Heart left ventricle (tissue), 16 donors: ENCODE results near the gene MRI1. TPM values are rescaled to one million over a fixed set of nuclear protein-coding genes. Genes with fewer than 3 reads are reported as not detected.

Experiments
- ATAC-seq, 4 donors: fragments of 200-7000 bp; cut with Tn5 transposase; one replicate each; pipeline ENCODE4 v1.9.1; 2020 to 2022; ENCODE audit warnings: moderate library complexity in 4 of 4, mild to moderate bottlenecking in 3 of 4, moderate number of reproducible peaks in 1 of 4
- DNase-seq, 5 donors: peaks; one replicate each; pipeline ENCODE4 v3.0.0-alpha.2; 2020
- H3K27ac ChIP-seq, 12 donors: fragments of 200-600 bp; sonication (generic) in 4 of 12; one replicate each; pipeline versions ENCODE4 v1.5.0 to v1.8.0; 2016 to 2022; ENCODE audit warnings: mild to moderate bottlenecking in 2 of 12
- H3K27me3 ChIP-seq, 9 donors: fragments of 200-600 bp; sonication (generic) in 2 of 9; one replicate each; pipeline versions ENCODE4 v1.5.1 to v1.8.0; 2016 to 2022; ENCODE audit warnings: mild to moderate bottlenecking in 3 of 9
- H3K36me3 ChIP-seq, 9 donors: fragments of 200-600 bp; sonication (generic) in 2 of 9; one replicate each; pipeline versions ENCODE4 v1.5.0 to v1.8.0; 2018 to 2022; ENCODE audit warnings: mild to moderate bottlenecking in 2 of 9
- H3K4me1 ChIP-seq, 12 donors: fragments of 200-600 bp; sonication (generic) in 4 of 12; one replicate each; pipeline versions ENCODE4 v1.5.0 to v1.8.0; 2016 to 2022; ENCODE audit warnings: mild to moderate bottlenecking in 3 of 12
- H3K4me3 ChIP-seq, 12 donors: fragments of 200-600 bp; sonication (generic) in 4 of 12; one replicate each; pipeline versions ENCODE4 v1.5.0 to v1.8.0; 2017 to 2022; ENCODE audit warnings: mild to moderate bottlenecking in 9 of 12, moderate library complexity in 4 of 12
- H3K9me3 ChIP-seq, 12 donors: fragments of 200-600 bp; sonication (generic) in 4 of 12; one replicate each; pipeline versions ENCODE4 v1.5.0 to v1.8.0; 2016 to 2022; ENCODE audit warnings: mild to moderate bottlenecking in 1 of 12
- CTCF ChIP-seq, 12 donors: fragments of 200-600 bp; sonication (generic) in 4 of 12; IDR thresholded peaks; one replicate each; pipeline versions ENCODE4 v1.5.0 to v1.8.0; 2018 to 2022; ENCODE audit warnings: antibody characterized with exemption in 12 of 12, mild to moderate bottlenecking in 5 of 12
- POLR2A ChIP-seq, 2 donors: fragments of 450-650 bp; IDR thresholded peaks; one replicate each; pipeline ENCODE4 v1.6.1; 2017; ENCODE audit warnings: antibody characterized with exemption in 2 of 2, mild to moderate bottlenecking in 2 of 2, moderate library complexity in 2 of 2
- WGBS, 4 donors: extraction: QIAGEN DNeasy Blood & Tissue Kit in 2 of 4; methylation state at CpG; one replicate each; pipeline versions ENCODE4 v1.1.5 to v1.1.7; 2013 to 2018; 5-methylcytosine and 5-hydroxymethylcytosine counted together
- intact Hi-C, 10 donors: fragments of 100-400 bp; cut with DNase I; formaldehyde crosslinking; loops; one replicate each; pipeline versions ENCODE4 v1.11.1 to v1.14.2; 2022
- polyA plus RNA-seq, 2 donors: library from polyadenylated mRNA; stranded (reverse); fragments of 200-250 nt; gene quantifications; one replicate each; pipeline ENCODE4 v1.2.3, GENCODE V29; 2013
- total RNA-seq, 9 donors: library from RNA; depleted of rRNA in 2 of 9; stranded (reverse); fragments of >200 nt in 2 of 9; fragmentation: NEBNext Ultra II Directional in 3 of 9; extraction: Animal tissue kit (Norgen Biotek cat#: 25700) in 3 of 9; gene quantifications; one replicate each; pipeline versions ENCODE4 v1.1.0 to v1.2.4, GENCODE V29; 2016 to 2023
- donor health status: ischemic (EF 13 %, LVEDD 7.1; RV severe dilation, severe dysfunction).
- donor health status: healthy with polysubstance abuse.
- donor health status: DM: no; HTN: yes; CAD: no.
- donor health status: DM: no; HTN: no; CAD: no.
- donor health status: ischemic (EF 25% LVEDD 6.9; RV normal size, moderate dysfunction).
- donor health status: ischemic (EF 25% LVEDD 5.7; RV mildly dilated, moderate dysfunction).
- donor health status: healthy.
- donor health status: DM: yes; HTN: yes; CAD: no.
- donor health status: ischemic (EF 35%, LVEDD 5.7; RV mildly dilated, moderate dysfunction).
- donor health status: nonischemic (EF 11% LVEDD 7.7; RV severe dilation, severe dysfunction).
- donor health status: DM: yes; HTN: yes; CAD: no.
- donor health status: PGD.
- donor health status: ischemic (EF 29% LVEDD 5.4; RV normal size, mild dysfunction).
- donor health status: nonischemic (EF 23%, LVEDD 6.1; RV moderate dilation, normal function).

The MRI1 gene
- total and polyA plus RNA-seq, 11 donors, result 9.0 to 36.9 (median 15.6) TPM

GRCh38 chr19:13782537-13782936 lies 18.2 kb downstream of the MRI1 start:
- peak overlapping the region in 1 of 12 donors; percentile 73 for H3K27ac ChIP-seq
- no peaks in the 10 kb centered on the region for H3K9me3 ChIP-seq
- peaks cover 0 to 23% (median 19%) of the 10 kb centered on the region in 9 donors for H3K36me3 ChIP-seq
- no peaks in the 10 kb centered on the region for H3K27me3 ChIP-seq
- ATAC-seq, result no peak
- H3K4me1 ChIP-seq, result peaks cover 0 to 41% (median 23%) of the 10 kb centered on the region in 12 donors
- H3K4me3 ChIP-seq, result no peak overlapping the region
- DNase-seq, result no peak
- intact Hi-C loops, result loop anchor here in 1 of 10 donors (10.0 kb wide), 1 partner anchor 292 kb away; the partner anchor contains the start of gene MISP3
- 74 to 84% (median 77%) methylated on average over 8 of the region's 8 CpGs for WGBS, 4 donors
- TF ChIP-seq POLR2A (IDR thresholded peaks at IDR 0.05), result no peak

- H3K4me3 ChIP-seq, result no peak overlapping the region
- no peak for ATAC-seq
- intact Hi-C loops, result loop anchor here in 5 of 10 donors (2.0 to 10.0 kb wide), 2 partner anchors 79 to 291 kb away; partner anchors contain the start of gene MISP3 (in 1 of the 5)
- peaks cover 0 to 10% (median 8%) of the 10 kb centered on the region in 9 donors for H3K36me3 ChIP-seq
- H3K27me3 ChIP-seq, result no peaks in the 10 kb centered on the region
- H3K27ac ChIP-seq, result no peak overlapping the region
- no peak for TF ChIP-seq POLR2A (IDR thresholded peaks at IDR 0.05)
- 82 to 92% (median 86%) methylated on average over 15 to 18 of the region's 18 CpGs for WGBS, 4 donors
- peaks cover 0 to 52% (median 23%) of the 10 kb centered on the region in 12 donors for H3K4me1 ChIP-seq
- DNase-seq, result no peak
- no peaks in the 10 kb centered on the region for H3K9me3 ChIP-seq
These were observed 19.5 kb downstream of the MRI1 start for GRCh38 chr19:13783565-13784500.

- WGBS, 4 donors, result 26 to 29% (median 27%) methylated on average over 17 of the region's 17 CpGs
- no peaks in the 10 kb centered on the region for H3K9me3 ChIP-seq
- H3K27me3 ChIP-seq, result no peaks in the 10 kb centered on the region
- peak; percentile 71 to 89 (median 77) for DNase-seq
- peak overlapping the region in 2 of 12 donors; percentile 0 to 2 for H3K4me3 ChIP-seq
- intact Hi-C loops, result loop anchor here in 9 of 10 donors (1.0 to 10.0 kb wide), 4 partner anchors 77 to 290 kb away; partner anchors contain the start of gene MISP3 (in 1 of the 9)
- TF ChIP-seq POLR2A (IDR thresholded peaks at IDR 0.05), result no peak
- TF ChIP-seq CTCF (IDR thresholded peaks at IDR 0.05), result peak; percentile 47 to 78 (median 65)
- ATAC-seq, result peak; percentile 35 to 65 (median 52)
- H3K27ac ChIP-seq, result no peak overlapping the region
- peaks cover 0 to 63% (median 23%) of the 10 kb centered on the region in 12 donors for H3K4me1 ChIP-seq
- H3K36me3 ChIP-seq, result no peaks in the 10 kb centered on the region
These were observed 20.6 kb downstream of the MRI1 start for GRCh38 chr19:13784731-13785452.

GRCh38 chr19:13788991-13789390 lies 24.7 kb downstream of the MRI1 start:
- H3K36me3 ChIP-seq, result no peaks in the 10 kb centered on the region
- WGBS, 4 donors, result 57 to 66% (median 65%) methylated on average over 8 of the region's 8 CpGs
- H3K4me1 ChIP-seq, result peaks cover 0 to 51% (median 11%) of the 10 kb centered on the region in 12 donors
- peak in 2 of 4 donors; percentile 16 to 29 for ATAC-seq
- intact Hi-C loops, result loop anchor here in 2 of 10 donors (5.0 to 10.0 kb wide), 2 partner anchors 73 to 286 kb away; partner anchors contain the start of gene MISP3 (in 1 of the 2)
- TF ChIP-seq CTCF (IDR thresholded peaks at IDR 0.05), result no peak
- no peak for TF ChIP-seq POLR2A (IDR thresholded peaks at IDR 0.05)
- H3K4me3 ChIP-seq, result peak overlapping the region in 1 of 12 donors; percentile 12
- no peaks in the 10 kb centered on the region for H3K27me3 ChIP-seq
- peak overlapping the region in 8 of 12 donors; percentile 20 to 91 (median 68) for H3K27ac ChIP-seq
- DNase-seq, result peak in 1 of 5 donors; percentile 63
- no peaks in the 10 kb centered on the region for H3K9me3 ChIP-seq
